HG03460 (cell line): ENCODE data around the gene STRN3.
"Not testable (repeated sequence)": the region's sequence is repeated elsewhere in the genome, so short reads cannot be mapped to it uniquely, and the experiment has no call there.

Experiments used
- ATAC-seq: cut with Tn5 transposase; IDR thresholded peaks from one replicate; pipeline ENCODE4 v1.9.1; 2021; ENCODE audit not compliant: unreplicated experiment

The STRN3 gene

DNA sequence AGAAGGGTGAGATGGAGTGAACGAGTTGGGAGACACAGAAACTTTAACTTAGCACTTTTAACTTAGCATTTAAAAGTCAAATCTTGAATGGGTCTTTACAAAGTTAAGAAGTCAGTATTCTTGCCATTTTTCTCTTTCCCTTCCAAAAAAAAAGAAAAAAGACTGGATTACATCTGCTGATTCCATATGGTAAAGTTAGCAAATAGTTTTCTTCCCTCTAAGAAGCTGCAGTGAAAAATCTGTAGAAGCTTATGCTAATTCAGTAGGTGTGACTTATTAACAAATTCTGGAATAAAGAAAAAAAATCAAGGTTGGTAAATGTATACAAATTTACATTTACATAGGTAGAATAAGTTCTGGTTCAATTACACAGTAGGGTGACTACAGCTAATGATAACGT is 100.9 kb downstream of the STRN3 start:
- no peak for ATAC-seq

- ATAC-seq, result no peak
Measured at GRCh38 chr14:30921788-30922187, 104.4 kb downstream of the STRN3 start.

DNA sequence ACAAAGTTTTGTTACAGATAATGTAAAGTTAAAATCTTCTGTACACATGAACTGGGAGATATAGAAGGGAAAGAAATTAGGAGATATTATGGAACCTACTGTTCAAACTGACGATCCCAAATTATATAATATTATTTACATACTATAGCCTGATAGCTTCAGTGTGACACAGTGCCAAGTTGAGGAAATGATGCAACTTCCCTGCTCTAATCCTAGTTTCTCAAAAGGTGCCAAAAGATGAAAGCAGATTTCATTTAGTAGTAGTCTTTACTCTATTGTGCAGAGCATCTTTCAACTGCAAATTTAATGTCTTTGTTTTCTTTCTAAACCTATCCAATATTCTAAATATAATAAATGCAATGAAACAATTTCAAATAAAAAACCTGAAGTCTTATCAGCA is 104.9 kb downstream of the STRN3 start:
- no peak for ATAC-seq

DNA sequence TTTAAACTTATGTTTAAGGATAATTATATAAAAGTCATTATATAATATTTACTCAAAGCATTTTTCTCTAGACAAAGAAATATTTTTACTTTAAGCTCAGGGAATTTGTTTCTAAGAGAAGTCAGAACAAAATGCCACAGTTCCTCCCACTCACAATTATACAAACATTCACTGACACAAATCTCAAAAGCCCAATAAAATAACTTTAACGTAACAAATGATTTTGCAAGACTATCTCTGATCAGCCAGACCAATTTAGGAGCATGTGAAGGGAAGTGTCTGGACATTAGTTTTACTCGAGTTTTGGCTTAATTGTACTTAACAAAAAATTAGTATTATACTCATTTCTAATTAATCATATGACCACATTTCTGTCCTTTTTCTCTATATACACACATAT is 110.6 kb downstream of the STRN3 start:
- ATAC-seq, result no peak

DNA sequence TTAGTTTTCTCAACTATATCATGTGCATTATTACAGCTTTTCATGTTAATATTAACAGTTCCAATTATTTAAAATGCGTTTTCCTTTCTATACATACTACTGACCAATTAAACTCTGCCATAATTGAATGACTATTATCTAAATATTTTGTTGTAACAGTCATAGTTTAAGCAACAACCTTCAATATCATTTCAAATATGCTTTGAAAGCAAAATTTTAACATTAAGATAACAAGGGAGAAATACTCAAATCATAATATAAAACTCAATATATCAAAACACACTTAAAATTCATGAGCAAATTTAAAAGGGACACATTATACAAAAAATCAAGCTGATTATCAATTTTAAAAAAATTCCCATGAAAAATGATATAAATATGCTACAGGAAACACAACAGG is 111.4 kb downstream of the STRN3 start:
- ATAC-seq, result no peak

DNA sequence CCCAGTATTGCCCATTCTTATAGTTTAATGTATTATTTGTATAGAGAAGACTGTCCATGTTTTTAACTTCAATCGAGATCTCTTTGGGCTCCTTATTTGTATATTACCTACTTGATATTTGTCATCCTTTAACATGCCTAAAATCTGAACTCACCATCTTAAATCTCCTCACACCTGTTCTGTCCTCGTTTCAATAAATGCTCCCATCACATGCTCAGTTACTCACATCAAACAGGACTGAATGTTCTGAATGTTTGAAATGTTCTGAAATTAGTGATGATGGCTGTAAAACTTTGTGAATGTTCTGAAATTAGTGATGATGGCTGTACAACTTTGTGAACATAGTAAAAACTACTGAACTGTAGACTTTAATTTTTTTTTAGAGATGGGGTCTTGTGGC is 117.4 kb downstream of the STRN3 start:
- no peak for ATAC-seq

GRCh38 chr14:30907659-30908057 is 118.5 kb downstream of the STRN3 start:
- ATAC-seq, result no peak

DNA sequence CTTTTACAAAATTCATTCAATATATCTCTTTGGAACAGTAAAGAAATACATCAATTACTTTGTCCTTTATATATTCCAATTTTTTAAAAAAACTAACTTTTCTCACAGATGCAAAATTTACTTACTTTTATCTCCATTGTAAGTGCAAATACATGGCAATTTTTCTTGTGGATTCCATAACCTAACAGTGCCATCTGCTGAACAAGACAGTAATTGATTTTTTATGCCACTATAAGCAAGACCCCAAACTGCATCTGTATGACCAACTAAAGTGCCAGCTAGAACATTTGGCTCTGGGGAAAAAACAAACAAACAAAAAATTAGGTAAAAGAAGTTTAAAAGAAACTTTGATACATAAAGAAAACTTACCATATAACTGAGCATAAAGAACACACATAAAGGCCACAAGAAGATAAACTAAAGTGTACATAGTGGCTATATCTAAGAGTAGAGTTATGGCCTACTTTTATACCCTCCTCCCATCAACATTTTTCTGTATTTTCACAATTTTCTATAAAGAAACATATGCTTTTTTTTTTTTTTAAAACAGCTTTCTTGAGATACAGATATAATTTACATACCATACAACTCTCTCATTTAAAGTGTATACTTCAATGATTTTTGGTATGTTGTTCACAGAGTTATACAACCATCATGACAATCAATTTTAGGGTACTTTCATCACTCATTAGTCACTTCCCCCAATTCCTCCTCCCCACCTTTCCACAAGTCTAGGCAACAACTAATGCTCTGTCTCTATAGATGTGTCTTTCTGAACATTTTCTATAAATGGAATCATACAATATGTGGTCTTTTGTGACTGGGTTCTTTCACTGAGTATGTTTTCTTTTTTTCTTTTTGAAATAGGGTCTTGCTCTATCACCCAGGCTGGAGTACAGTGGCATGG is 119.2 kb downstream of the STRN3 start:
- ATAC-seq, result no peak

- ATAC-seq, result no peak
Measured at GRCh38 chr14:30903285-30904124, 122.7 kb downstream of the STRN3 start.

GRCh38 chr14:30897121-30897520 is 129.1 kb downstream of the STRN3 start:
- not testable (repeated sequence) for ATAC-seq

DNA sequence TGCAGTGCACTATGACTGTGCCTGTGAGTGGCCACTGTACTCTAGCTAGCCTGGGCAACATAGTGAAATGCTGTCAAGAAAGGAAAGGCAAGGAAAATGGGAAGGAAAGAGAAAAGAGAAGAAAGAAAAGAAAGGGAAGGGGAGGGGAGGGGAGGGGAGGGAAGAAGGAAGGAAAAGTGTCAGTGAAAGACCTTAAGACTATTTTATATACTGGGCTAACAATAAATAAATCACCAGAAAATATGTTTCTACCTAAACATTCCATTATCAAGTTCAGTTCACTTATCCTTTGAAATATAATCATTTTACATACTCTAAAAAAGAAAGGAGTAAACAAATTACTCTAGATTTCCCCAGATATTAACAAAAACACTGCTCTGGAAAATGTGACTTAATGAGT is 129.7 kb downstream of the STRN3 start:
- ATAC-seq, result no peak

GRCh38 chr14:30894923-30895515 is 131.2 kb downstream of the STRN3 start:
- no peak for ATAC-seq

DNA sequence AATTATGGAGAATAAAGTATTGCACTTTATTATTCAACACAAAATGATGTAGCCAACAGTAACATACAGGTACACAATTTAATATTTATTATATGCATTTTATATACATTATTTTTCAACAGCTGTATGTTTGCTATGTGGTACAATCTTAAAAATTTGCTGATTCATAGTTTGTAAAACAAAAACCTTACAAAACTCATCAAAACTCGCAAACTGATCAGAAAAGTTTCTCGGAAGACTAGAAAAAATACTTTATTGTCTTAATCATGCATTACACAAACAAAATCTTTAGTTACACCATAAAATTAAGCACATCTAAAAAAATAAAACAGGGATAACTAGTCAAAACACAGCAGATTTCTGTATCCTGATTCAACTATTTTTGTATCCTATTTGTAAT is 132.4 kb downstream of the STRN3 start:
- no peak for ATAC-seq

GRCh38 chr14:30889244-30889594 is 137.0 kb downstream of the STRN3 start:
- no peak for ATAC-seq

GRCh38 chr14:30888480-30889243 is 137.5 kb downstream of the STRN3 start:
- no peak for ATAC-seq

DNA sequence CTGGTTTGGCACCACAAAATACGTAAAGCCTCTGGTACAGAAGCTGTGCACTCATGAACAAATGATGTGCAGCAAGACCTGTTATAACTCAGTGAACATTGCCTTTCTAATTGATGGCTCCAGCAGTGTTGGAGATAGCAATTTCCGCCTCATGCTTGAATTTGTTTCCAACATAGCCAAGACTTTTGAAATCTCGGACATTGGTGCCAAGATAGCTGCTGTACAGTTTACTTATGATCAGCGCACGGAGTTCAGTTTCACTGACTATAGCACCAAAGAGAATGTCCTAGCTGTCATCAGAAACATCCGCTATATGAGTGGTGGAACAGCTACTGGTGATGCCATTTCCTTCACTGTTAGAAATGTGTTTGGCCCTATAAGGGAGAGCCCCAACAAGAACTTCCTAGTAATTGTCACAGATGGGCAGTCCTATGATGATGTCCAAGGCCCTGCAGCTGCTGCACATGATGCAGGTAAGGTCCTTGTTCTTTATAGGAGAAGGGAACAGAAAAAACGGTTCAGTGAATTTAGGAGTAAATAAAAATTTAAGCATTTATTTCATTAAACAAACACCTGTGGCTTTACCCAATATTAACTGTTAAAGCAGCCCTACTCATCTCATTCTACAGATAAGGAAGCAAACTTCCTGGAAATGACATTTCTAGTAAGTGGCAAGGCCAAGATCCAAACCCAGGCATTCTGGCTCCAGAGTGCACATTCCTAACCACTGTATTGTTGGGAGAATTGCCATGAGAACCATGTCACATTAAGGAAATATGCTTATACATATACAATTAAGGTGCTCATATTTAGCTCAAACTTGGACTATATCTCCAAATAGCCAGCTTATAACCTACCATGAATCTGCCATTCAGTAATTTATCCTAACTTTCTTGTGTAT is 140.1 kb downstream of the STRN3 start:
- no peak for ATAC-seq

GRCh38 chr14:30884901-30885300 is 141.3 kb downstream of the STRN3 start:
- ATAC-seq, result no peak

- no peak for ATAC-seq
Measured at GRCh38 chr14:30883508-30884294, 142.5 kb downstream of the STRN3 start.

DNA sequence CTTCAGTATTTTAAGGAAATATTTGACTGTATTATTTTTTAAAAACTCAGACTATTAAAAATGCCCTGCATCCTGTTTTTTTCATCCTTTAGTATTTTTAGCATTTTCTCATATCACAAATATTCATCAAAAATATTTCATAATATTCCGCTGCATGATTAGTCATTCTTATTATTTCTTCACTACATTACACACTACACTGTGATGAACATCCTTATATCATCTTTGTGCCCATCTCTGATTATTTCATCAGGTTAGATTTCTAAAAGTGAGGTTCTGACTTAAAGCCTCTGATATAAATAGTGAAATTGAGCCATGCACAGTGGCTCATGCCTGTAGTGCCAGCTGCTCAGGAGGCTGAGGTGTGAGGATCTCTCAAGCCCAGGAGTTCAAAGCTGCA is 143.7 kb downstream of the STRN3 start:
- ATAC-seq, result no peak
